Kidney (tissue), 22 donors: Measurements from ENCODE around the gene SLC2A3. TPM values are rescaled to one million over a fixed set of nuclear protein-coding genes. Genes with fewer than 3 reads are reported as not detected.
"Not testable (repeated sequence)": the region's sequence is repeated elsewhere in the genome, so short reads cannot be mapped to it uniquely, and the experiment has no call there.

Source experiments
- DNase-seq, 5 donors: peaks; one replicate each; pipeline ENCODE4 v3.0.0-alpha.2; 2013 to 2020
- FAIRE-seq: peaks from 2 replicates; lab custom pipeline; 2012; peaks lifted over from hg19 to GRCh38; lab: Jason Lieb, UNC
- H3K27ac ChIP-seq, 2 donors: one replicate each; pipeline ENCODE4 v1.7.0; 2013; ENCODE audit warnings: low read depth in 2 of 2, low read length in 2 of 2, inconsistent platforms in 1 of 2
- H3K27me3 ChIP-seq: one replicate; pipeline ENCODE4 v1.7.1; 2013; ENCODE audit warnings: low read length, inconsistent platforms; ENCODE audit not compliant: control insufficient read depth, insufficient read depth
- H3K36me3 ChIP-seq, 3 donors: one replicate each; pipeline versions ENCODE4 v1.7.0 to v1.7.1; 2013; ENCODE audit warnings: low read length in 3 of 3, control low read depth in 1 of 3, inconsistent platforms in 1 of 3; ENCODE audit not compliant: insufficient read depth in 3 of 3, control insufficient read depth in 2 of 3
- H3K4me1 ChIP-seq, 3 donors: one replicate each; pipeline versions ENCODE4 v1.7.0 to v1.7.1; 2013; ENCODE audit warnings: low read length in 3 of 3, inconsistent platforms in 1 of 3, low read depth in 1 of 3; ENCODE audit not compliant: control insufficient read depth in 2 of 3, insufficient read depth in 2 of 3
- H3K4me3 ChIP-seq, 3 donors: one replicate each; pipeline versions ENCODE4 v1.7.0 to v1.8.1; 2013; ENCODE audit warnings: low read length in 3 of 3, control low read depth in 1 of 3, inconsistent platforms in 1 of 3
- H3K9ac ChIP-seq, 3 donors: one replicate each; pipeline versions ENCODE4 v1.7.0 to v1.7.1; 2013; ENCODE audit warnings: low read length in 3 of 3, control low read depth in 1 of 3, inconsistent platforms in 1 of 3
- H3K9me3 ChIP-seq, 3 donors: one replicate each; pipeline versions ENCODE4 v1.7.0 to v1.7.1; 2013; ENCODE audit warnings: low read length in 3 of 3, control low read depth in 1 of 3, inconsistent platforms in 1 of 3; ENCODE audit not compliant: control insufficient read depth in 2 of 3, insufficient read depth in 1 of 3
- CTCF ChIP-seq: IDR thresholded peaks from 3 replicates; pipeline ENCODE4 v1.5.1; 2012; ENCODE audit warnings: mild to moderate bottlenecking, moderate library complexity, borderline replicate concordance; ENCODE audit not compliant: insufficient read depth; ENCODE audit errors: extremely low read depth
- intact Hi-C: fragments of 100-400 bp; cut with DNase I; formaldehyde crosslinking; loops from one replicate; pipeline ENCODE4 v1.11.1; 2022
- long read RNA-seq, 10 donors: library from polyadenylated mRNA in 1 of 10; unstranded in 1 of 10; transcript quantifications; one replicate each; pipeline ENCODE4 v2.0.0 and lab custom pipeline, GENCODE V29; 2021 to 2026
- polyA plus RNA-seq: library from polyadenylated mRNA; stranded (reverse); fragments of 350-450 nt; fragmentation: Illumina TruSeq; extraction: RNeasy Lipid Tissue Mini Kit (QIAGEN cat#74804); gene quantifications from one replicate; pipeline ENCODE4 v1.2.3, GENCODE V29; 2014; ENCODE audit warnings: low read depth, low replicate concordance; ENCODE audit not compliant: insufficient read depth
- total RNA-seq: library from RNA; stranded (reverse); fragmentation: NEBNext Ultra II Directional; extraction: Animal tissue kit (Norgen Biotek cat#: 25700); gene quantifications from one replicate; pipeline ENCODE4 v1.2.1, GENCODE V29; 2021
- donor health status: control.
- donor health status: control.
- donor health status: control.
- donor health status: control.
- donor health status: control.
- donor health status: DM: yes; HTN: yes; CAD: no.
- donor health status: Normal renal cell carcinoma (clear cell type).

The SLC2A3 gene
- total RNA-seq: 40.4 TPM
- 12.1 TPM for polyA plus RNA-seq
- long read RNA-seq, donor 1, partial matches to known transcripts: 0 of 6 reads
- long read RNA-seq, donor 1, other reads (novel, unspliced or antisense): 0 of 6 reads
- long read RNA-seq, donor 2, partial matches to known transcripts: 0 of 2 reads
- long read RNA-seq, donor 2, other reads (novel, unspliced or antisense): 0 of 2 reads
- long read RNA-seq, donor 3, partial matches to known transcripts: 0 of 4 reads
- long read RNA-seq, donor 3, other reads (novel, unspliced or antisense): 0 of 4 reads
- long read RNA-seq, donor 4, partial matches to known transcripts: 0 of 2 reads
- long read RNA-seq, donor 4, other reads (novel, unspliced or antisense): 0 of 2 reads
- long read RNA-seq, donor 5: 0 reads
- long read RNA-seq, donor 6, partial matches to known transcripts: 0 of 1 reads
- long read RNA-seq, donor 6, other reads (novel, unspliced or antisense): 0 of 1 reads
- long read RNA-seq, donor 7, partial matches to known transcripts: 0 of 11 reads
- long read RNA-seq, donor 7, other reads (novel, unspliced or antisense): 7 of 11 reads
- long read RNA-seq, donor 8, partial matches to known transcripts: 0 of 1 reads
- long read RNA-seq, donor 8, other reads (novel, unspliced or antisense): 0 of 1 reads
- long read RNA-seq, donor 9, partial matches to known transcripts: 0 of 1 reads
- long read RNA-seq, donor 9, other reads (novel, unspliced or antisense): 0 of 1 reads
- long read RNA-seq, donor 10, partial matches to known transcripts: 0 of 2 reads
- long read RNA-seq, donor 10, other reads (novel, unspliced or antisense): 0 of 2 reads

DNA sequence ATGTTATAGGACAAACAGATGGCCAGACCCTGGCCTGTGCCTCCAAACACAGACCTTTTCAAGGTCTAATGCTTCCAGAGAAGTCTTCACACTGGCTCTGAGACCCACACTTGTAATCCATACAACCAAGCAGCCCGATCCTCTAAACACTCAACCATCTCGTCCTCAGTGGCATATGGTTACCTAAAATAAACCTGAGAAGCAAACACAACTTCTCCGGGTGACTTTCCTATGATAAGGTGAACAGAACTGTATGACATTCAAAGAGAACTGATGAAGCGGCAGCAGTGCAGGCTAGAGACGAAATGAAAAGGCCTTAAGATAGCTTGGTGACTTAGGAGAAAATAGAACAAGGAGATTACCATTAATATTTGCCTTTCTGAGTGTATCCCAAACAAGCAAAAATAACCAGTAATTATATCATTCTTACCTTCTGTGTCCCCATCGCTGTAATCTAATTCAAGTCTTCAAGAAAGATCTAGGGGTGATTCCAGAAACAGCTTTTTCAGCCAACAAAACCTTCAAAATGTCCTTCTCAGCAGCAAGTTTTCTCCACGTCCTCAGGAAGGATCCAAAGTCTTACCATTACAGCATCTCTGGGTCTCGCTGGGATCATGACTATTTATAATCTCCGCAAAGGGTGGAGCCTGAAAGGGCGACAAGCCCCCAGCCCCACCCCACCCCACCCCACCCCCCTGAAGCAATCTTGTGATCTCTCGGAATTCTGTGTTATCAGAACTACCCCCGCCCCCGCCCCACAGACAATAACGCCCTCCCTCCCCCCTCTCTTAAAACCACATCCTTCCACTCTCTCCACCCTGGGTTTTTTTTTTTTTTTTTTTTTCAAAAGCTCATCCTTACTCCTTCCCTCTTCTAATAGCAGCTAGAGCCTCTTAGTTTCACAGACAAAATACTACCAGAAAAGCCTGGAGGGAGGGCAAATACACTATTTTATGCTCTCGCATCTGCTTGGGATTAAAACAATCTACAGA, at the start of gene SLC2A3:
SLC2A3 (minus strand) TSS at position 598 of the 992 bp plus-strand sequence; CDS start at position 445, 153 bp downstream.
- DNase-seq: peak in 4 of 5 donors; percentile 78 to 92 (median 82)
- peak within 1 kb of the TSS; percentile 63 to 79 (median 65) for H3K9ac ChIP-seq
- FAIRE-seq: no peak
- intact Hi-C loops: loop anchor here (10.0 kb wide), 1 partner anchor 59 kb away; no protein-coding TSS in a partner anchor
- peak within 1 kb of the TSS; percentile 66 to 84 (median 75) for H3K4me3 ChIP-seq
- H3K9me3 ChIP-seq: no peaks in the 10 kb centered on the region
- TF ChIP-seq CTCF: no peak
- H3K27me3 ChIP-seq: no peaks in the 10 kb centered on the region
- peaks cover 0 to 12% (median 0%) of the 10 kb centered on the region in 3 donors for H3K36me3 ChIP-seq
- H3K27ac ChIP-seq: peak within 1 kb of the TSS; percentile 75 to 92
- peaks cover 0 to 3% (median 0%) of the 10 kb centered on the region in 3 donors for H3K4me1 ChIP-seq

- H3K36me3 ChIP-seq: no peaks in the 10 kb centered on the region
Observed at GRCh38 chr12:7984900-7985299, 48.9 kb upstream of the SLC2A3 start.

GRCh38 chr12:7983460-7983859, 47.5 kb upstream of the SLC2A3 start:
- H3K4me3 ChIP-seq, H3K27ac ChIP-seq, H3K9me3 ChIP-seq, H3K9ac ChIP-seq, intact Hi-C loops, H3K27me3 ChIP-seq, H3K36me3 ChIP-seq, FAIRE-seq, DNase-seq, H3K4me1 ChIP-seq: not testable (repeated sequence)

More at GRCh38 chr12:7984900-7985299, 48.9 kb upstream of the SLC2A3 start:
- DNase-seq (no peak), FAIRE-seq (no peak)
- H3K4me1 ChIP-seq: no peaks in the 10 kb centered on the region
- no peak for TF ChIP-seq CTCF
- no peaks in the 10 kb centered on the region for H3K27me3 ChIP-seq
- no peaks in the 10 kb centered on the region for H3K9me3 ChIP-seq
- no peak overlapping the region for H3K9ac ChIP-seq
- H3K27ac ChIP-seq: no peak overlapping the region
- intact Hi-C loops: no loop called here
- H3K4me3 ChIP-seq: no peak overlapping the region

GRCh38 chr12:7983019-7983418, 47.0 kb upstream of the SLC2A3 start:
- H3K4me1 ChIP-seq, H3K27ac ChIP-seq, H3K9me3 ChIP-seq, intact Hi-C loops, FAIRE-seq, H3K27me3 ChIP-seq, H3K9ac ChIP-seq, H3K36me3 ChIP-seq, H3K4me3 ChIP-seq, DNase-seq: not testable (repeated sequence)

- H3K27me3 ChIP-seq, H3K4me3 ChIP-seq, H3K9ac ChIP-seq, H3K9me3 ChIP-seq, H3K27ac ChIP-seq, FAIRE-seq, H3K36me3 ChIP-seq, H3K4me1 ChIP-seq, intact Hi-C loops, DNase-seq: not testable (repeated sequence)
Observed at GRCh38 chr12:7982332-7982735, 46.3 kb upstream of the SLC2A3 start.
